HG03378 (cell line): ENCODE results near the gene FUT7.

Experiments
- ATAC-seq: cut with Tn5 transposase; IDR thresholded peaks from one replicate; pipeline ENCODE4 v1.9.1; 2021; ENCODE audit warnings: mild to moderate bottlenecking, moderate library complexity; ENCODE audit not compliant: unreplicated experiment

FUT7 gene

GRCh38 chr9:137019891-137020683, 11.8 kb downstream of the FUT7 start:
- ATAC-seq, result no peak

- no peak for ATAC-seq
Observed at GRCh38 chr9:137018761-137019559, 12.9 kb downstream of the FUT7 start.

- no peak for ATAC-seq
Observed at GRCh38 chr9:137017791-137018497, 13.9 kb downstream of the FUT7 start.

GRCh38 chr9:137017071-137017470, 14.8 kb downstream of the FUT7 start:
- ATAC-seq, result no peak

GRCh38 chr9:137016436-137016835, 15.5 kb downstream of the FUT7 start:
- no peak for ATAC-seq

- no peak for ATAC-seq
Observed at GRCh38 chr9:137015976-137016375, 15.9 kb downstream of the FUT7 start.

GRCh38 chr9:137015540-137015930, 16.4 kb downstream of the FUT7 start:
- ATAC-seq, result no peak

- no peak for ATAC-seq
Observed at GRCh38 chr9:137014776-137015539, 16.9 kb downstream of the FUT7 start.

- ATAC-seq, result no peak
Observed at GRCh38 chr9:137014166-137014565, 17.7 kb downstream of the FUT7 start.

GRCh38 chr9:137013571-137013940, 18.3 kb downstream of the FUT7 start:
- ATAC-seq, result no peak

GRCh38 chr9:137012694-137013570, 19.0 kb downstream of the FUT7 start:
- ATAC-seq, result no peak

- no peak for ATAC-seq
Observed at GRCh38 chr9:137011907-137012675, 19.8 kb downstream of the FUT7 start.

GRCh38 chr9:137011156-137011555, 20.7 kb downstream of the FUT7 start:
- ATAC-seq, result no peak

GRCh38 chr9:137009938-137010732, 21.8 kb downstream of the FUT7 start:
- no peak for ATAC-seq

GRCh38 chr9:137009217-137009616, 22.7 kb downstream of the FUT7 start:
- no peak for ATAC-seq

GRCh38 chr9:137008312-137008711, 23.6 kb downstream of the FUT7 start:
- no peak for ATAC-seq

GRCh38 chr9:137007816-137008270, 24.0 kb downstream of the FUT7 start:
- no peak for ATAC-seq

GRCh38 chr9:137007108-137007815, 24.6 kb downstream of the FUT7 start:
- no peak for ATAC-seq
